HG03103 (cell line): Measurements from ENCODE around the gene RAC3.

Source experiments
- ATAC-seq: cut with Tn5 transposase; IDR thresholded peaks from one replicate; pipeline ENCODE4 v1.9.1; 2021; ENCODE audit warnings: low read depth; ENCODE audit not compliant: unreplicated experiment

The RAC3 gene

GRCh38 chr17:82031303-82031884 lies at the start of gene RAC3:
Gene RAC3, plus strand, starts transcription at chr17:82031678. Its CDS starts 84 bp downstream, at chr17:82031762.
- ATAC-seq: no peak

- ATAC-seq: no peak
Observed at GRCh38 chr17:81983011-81983638, 48.4 kb upstream of the RAC3 start.

GRCh38 chr17:81983639-81984373 lies 47.7 kb upstream of the RAC3 start:
- ATAC-seq: no peak

GRCh38 chr17:81984773-81985410 lies 46.6 kb upstream of the RAC3 start:
- no peak for ATAC-seq

GRCh38 chr17:81986606-81987005 lies 44.9 kb upstream of the RAC3 start:
- ATAC-seq: no peak

GRCh38 chr17:81987161-81987770 lies 44.2 kb upstream of the RAC3 start:
- ATAC-seq: no peak

- ATAC-seq: no peak
Observed at GRCh38 chr17:81990836-81991683, 40.4 kb upstream of the RAC3 start.

- no peak for ATAC-seq
Observed at GRCh38 chr17:81991684-81992305, 39.7 kb upstream of the RAC3 start.

- ATAC-seq: no peak
Observed at GRCh38 chr17:81992306-81993102, 39.0 kb upstream of the RAC3 start.

- ATAC-seq: no peak
Observed at GRCh38 chr17:81993729-81994592, 37.5 kb upstream of the RAC3 start.

- ATAC-seq: no peak
Observed at GRCh38 chr17:81994593-81995462, 36.6 kb upstream of the RAC3 start.

- ATAC-seq: no peak
Observed at GRCh38 chr17:81995463-81996231, 35.8 kb upstream of the RAC3 start.

GRCh38 chr17:81996232-81996756 lies 35.2 kb upstream of the RAC3 start:
- ATAC-seq: no peak

GRCh38 chr17:81996757-81997441 lies 34.6 kb upstream of the RAC3 start:
- no peak for ATAC-seq

GRCh38 chr17:81998212-81998611 lies 33.3 kb upstream of the RAC3 start:
- ATAC-seq: no peak
